Thoracic aorta (tissue), 2 donors: ENCODE data around the gene JMJD7. TPM values are rescaled to one million over a fixed set of nuclear protein-coding genes. Genes with fewer than 3 reads are reported as not detected.

Source experiments
- ATAC-seq: fragments of 150-250 bp; one replicate; pipeline ENCODE4 v1.8.0; 2017; ENCODE audit warnings: low read depth; ENCODE audit not compliant: insufficient number of reproducible peaks, low FRiP score
- DNase-seq: peaks from one replicate; pipeline ENCODE4 v3.0.0-alpha.2; 2020; ENCODE audit warnings: low spot score
- H3K27ac ChIP-seq, 2 donors: fragments of 200-600 bp; sonication (generic); 1 replicate in 1 of 2; 2 replicates in 1 of 2; pipeline ENCODE4 v1.5.1; 2016; ENCODE audit warnings: mild to moderate bottlenecking in 2 of 2, moderate library complexity in 2 of 2
- H3K27me3 ChIP-seq: fragments of 200-600 bp; sonication (generic); replicated peaks from 2 replicates; pipeline ENCODE4 v1.6.0; 2016; ENCODE audit warnings: mild to moderate bottlenecking; ENCODE audit not compliant: insufficient read depth
- H3K36me3 ChIP-seq: fragments of 200-600 bp; sonication (generic); one replicate; pipeline ENCODE4 v1.5.1; 2016
- H3K4me1 ChIP-seq, 2 donors: fragments of 200-600 bp; sonication (generic); 1 replicate in 1 of 2; 2 replicates in 1 of 2; pipeline versions ENCODE4 v1.5.1 to v1.6.0; 2016; ENCODE audit warnings: low read depth in 2 of 2, mild to moderate bottlenecking in 1 of 2; ENCODE audit not compliant: control insufficient read depth in 1 of 2
- H3K4me3 ChIP-seq: fragments of 200-600 bp; sonication (generic); 2 replicates; pipeline ENCODE4 v1.5.1; 2016; ENCODE audit warnings: mild to moderate bottlenecking
- H3K9me3 ChIP-seq: fragments of 200-600 bp; sonication (generic); 2 replicates; pipeline ENCODE4 v1.5.1; 2016
- total RNA-seq, 2 donors: library from RNA; depleted of rRNA; stranded (reverse); fragments of >200 nt; gene quantifications; one replicate each; pipeline versions ENCODE4 v1.1.0 to v1.2.3, GENCODE V29; 2016
- TF ChIP-seq, protein P1 (sequence below): fragments of 200-600 bp; sonication (generic); IDR thresholded peaks from one replicate; pipeline ENCODE4 v1.5.1; 2019; ENCODE audit warnings: antibody characterized with exemption

Gene JMJD7
- total RNA-seq, 2 donors from 2014 or later, result 1.1 to 11.3 TPM

DNA sequence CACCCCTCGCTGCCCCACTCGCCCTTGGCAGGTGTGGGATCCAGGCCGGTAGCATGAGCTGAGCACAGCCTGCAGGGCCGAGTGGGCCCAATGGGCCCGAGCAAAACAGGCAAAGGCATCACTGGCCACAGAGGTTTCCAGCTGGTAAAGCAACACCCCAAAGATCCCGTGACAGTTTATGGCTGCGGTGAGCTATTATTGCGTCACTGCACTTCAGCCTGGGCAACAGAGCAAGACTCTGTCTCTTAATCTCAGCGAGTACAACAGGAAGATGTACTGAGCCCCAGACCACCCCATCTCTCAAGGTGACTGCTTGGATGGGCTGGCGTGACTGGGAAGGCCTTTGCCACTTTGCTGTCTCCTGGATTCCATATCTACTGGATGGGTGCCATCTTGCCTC lies 4.3 kb downstream of the JMJD7 start:
- ATAC-seq (no peak), DNase-seq (no peak)
- TF ChIP-seq, protein P1, sequence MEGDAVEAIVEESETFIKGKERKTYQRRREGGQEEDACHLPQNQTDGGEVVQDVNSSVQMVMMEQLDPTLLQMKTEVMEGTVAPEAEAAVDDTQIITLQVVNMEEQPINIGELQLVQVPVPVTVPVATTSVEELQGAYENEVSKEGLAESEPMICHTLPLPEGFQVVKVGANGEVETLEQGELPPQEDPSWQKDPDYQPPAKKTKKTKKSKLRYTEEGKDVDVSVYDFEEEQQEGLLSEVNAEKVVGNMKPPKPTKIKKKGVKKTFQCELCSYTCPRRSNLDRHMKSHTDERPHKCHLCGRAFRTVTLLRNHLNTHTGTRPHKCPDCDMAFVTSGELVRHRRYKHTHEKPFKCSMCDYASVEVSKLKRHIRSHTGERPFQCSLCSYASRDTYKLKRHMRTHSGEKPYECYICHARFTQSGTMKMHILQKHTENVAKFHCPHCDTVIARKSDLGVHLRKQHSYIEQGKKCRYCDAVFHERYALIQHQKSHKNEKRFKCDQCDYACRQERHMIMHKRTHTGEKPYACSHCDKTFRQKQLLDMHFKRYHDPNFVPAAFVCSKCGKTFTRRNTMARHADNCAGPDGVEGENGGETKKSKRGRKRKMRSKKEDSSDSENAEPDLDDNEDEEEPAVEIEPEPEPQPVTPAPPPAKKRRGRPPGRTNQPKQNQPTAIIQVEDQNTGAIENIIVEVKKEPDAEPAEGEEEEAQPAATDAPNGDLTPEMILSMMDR, result no peak
- Histone ChIP-seq H3K27ac (no peak overlapping the region), H3K9me3 (no peaks in the 10 kb centered on the region), H3K4me1 (peaks cover 4 to 24% of the 10 kb centered on the region in 2 donors), H3K27me3 (no peaks in the 10 kb centered on the region), H3K4me3 (no peak overlapping the region), H3K36me3 (peaks cover 7% of the 10 kb centered on the region)

GRCh38 chr15:41832875-41833274 lies 5.0 kb downstream of the JMJD7 start:
- no peak overlapping the region for H3K4me3 ChIP-seq
- no peaks in the 10 kb centered on the region for H3K27me3 ChIP-seq
- DNase-seq, result no peak
- H3K27ac ChIP-seq, result no peak overlapping the region
- H3K9me3 ChIP-seq, result no peaks in the 10 kb centered on the region
- no peak for ATAC-seq
- peaks cover 7% of the 10 kb centered on the region for H3K36me3 ChIP-seq
- peaks cover 4 to 20% of the 10 kb centered on the region in 2 donors for H3K4me1 ChIP-seq
- TF ChIP-seq, protein P1, result no peak

- TF ChIP-seq, protein P1, result no peak
- H3K9me3 ChIP-seq, result no peaks in the 10 kb centered on the region
- H3K27ac ChIP-seq, result no peak overlapping the region
- DNase-seq (no peak), ATAC-seq (no peak)
- H3K4me3 ChIP-seq, result no peak overlapping the region
- H3K27me3 ChIP-seq, result no peaks in the 10 kb centered on the region
- peaks cover 0 to 13% of the 10 kb centered on the region in 2 donors for H3K4me1 ChIP-seq
- H3K36me3 ChIP-seq, result peaks cover 7% of the 10 kb centered on the region
Observed at GRCh38 chr15:41834096-41834495, 6.2 kb downstream of the JMJD7 start.

DNA sequence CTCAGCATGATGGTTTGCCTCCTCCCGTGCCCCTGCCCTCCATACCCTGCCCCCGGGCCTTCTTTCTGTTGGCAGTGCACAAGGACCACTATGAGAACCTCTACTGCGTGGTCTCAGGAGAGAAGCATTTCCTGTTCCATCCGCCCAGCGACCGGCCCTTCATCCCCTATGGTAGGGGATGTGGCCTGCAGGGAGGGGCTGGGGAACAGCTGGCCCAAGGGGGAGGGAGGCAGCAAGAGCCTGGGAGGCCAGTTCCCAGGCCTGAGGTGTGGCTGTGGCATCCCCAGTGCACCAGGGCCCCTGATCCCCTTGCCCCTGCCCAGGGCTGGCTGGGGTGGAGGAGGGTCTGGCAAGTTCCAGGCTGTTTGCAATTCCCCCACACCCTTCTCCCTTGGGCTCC lies 8.2 kb downstream of the JMJD7 start:
- ATAC-seq, result no peak
- TF ChIP-seq, protein P1, result no peak
- no peak overlapping the region for H3K4me3 ChIP-seq
- no peak for DNase-seq
- H3K4me1 ChIP-seq, result no peaks in the 10 kb centered on the region
- H3K27ac ChIP-seq, result no peak overlapping the region
- H3K36me3 ChIP-seq, result peaks cover 12% of the 10 kb centered on the region
- no peaks in the 10 kb centered on the region for H3K27me3 ChIP-seq
- no peaks in the 10 kb centered on the region for H3K9me3 ChIP-seq

- DNase-seq (no peak), ATAC-seq (no peak)
- Histone ChIP-seq H3K27ac (no peak overlapping the region), H3K4me3 (no peak overlapping the region), H3K36me3 (peaks cover 20% of the 10 kb centered on the region), H3K9me3 (no peaks in the 10 kb centered on the region), H3K27me3 (no peaks in the 10 kb centered on the region), H3K4me1 (no peaks in the 10 kb centered on the region)
- TF ChIP-seq, protein P1, result no peak
Observed at GRCh38 chr15:41836713-41837454, 9.0 kb downstream of the JMJD7 start.
